K562 (cell line): ENCODE measurements around the gene IRAG1. TPM values are rescaled to one million over a fixed set of nuclear protein-coding genes. Genes with fewer than 3 reads are reported as not detected.

ENCODE experiments used
- FOS ChIP-seq: IDR thresholded peaks from 3 replicates; pipeline ENCODE4 v1.6.1; 2011; ENCODE audit not compliant: insufficient read length; ENCODE audit errors: extremely low read depth
- GABPA ChIP-seq: fragments of 200-800 bp; sonication (Bioruptor generic); conservative IDR thresholded peaks from 2 replicates; pipeline ENCODE4 v1.6.1; 2016; ENCODE audit warnings: low read depth, missing genetic modification characterization, missing compliant biosample characterization
- HLTF ChIP-seq: fragments of 450-650 bp; IDR thresholded peaks from 2 replicates; pipeline ENCODE4 v1.6.1; 2016
- HMGXB4 ChIP-seq: sonication (generic); formaldehyde crosslinking; IDR thresholded peaks from 2 replicates; pipeline ENCODE4 v1.8.1; 2023; ENCODE audit warnings: mild to moderate bottlenecking, missing genetic modification reagents
- KAT8 ChIP-seq: fragments of 450-650 bp; IDR thresholded peaks from 2 replicates; pipeline ENCODE4 v1.6.1; 2016; ENCODE audit warnings: low read depth, mild to moderate bottlenecking
- RFX5 ChIP-seq: IDR thresholded peaks from 2 replicates; pipeline ENCODE4 v1.6.1; 2011; ENCODE audit warnings: low read depth, mild to moderate bottlenecking, improper control_type of control experiment, low read length
- SREBF2 ChIP-seq: sonication (generic); formaldehyde crosslinking; IDR thresholded peaks from 2 replicates; pipeline ENCODE4 v1.4.0; 2020; ENCODE audit warnings: mild to moderate bottlenecking, missing genetic modification reagents
- SRSF7 ChIP-seq: fragments of 200-400 bp; formaldehyde crosslinking; optimal IDR thresholded peaks from 2 replicates; pipeline ENCODE3; 2017; ENCODE audit warnings: mild to moderate bottlenecking, low read depth, low read length
- ZFP91 ChIP-seq: sonication (generic); formaldehyde crosslinking; IDR thresholded peaks from 2 replicates; pipeline ENCODE4 v1.8.0; 2022; ENCODE audit warnings: mild to moderate bottlenecking, missing genetic modification reagents
- ZNF395 ChIP-seq: fragments of 200-800 bp; sonication (Bioruptor generic); IDR thresholded peaks from 2 replicates; pipeline ENCODE4 v1.6.1; 2017; ENCODE audit warnings: missing genetic modification characterization, missing compliant biosample characterization
- ZNF639 ChIP-seq, 2 experiments: fragments of 200-800 bp in 1 of 2; sonication (Bioruptor generic) in 1 of 2; sonication (generic) in 1 of 2; formaldehyde crosslinking in 1 of 2; IDR thresholded peaks in 1 of 2; conservative IDR thresholded peaks in 1 of 2; 2 replicates each; pipeline versions ENCODE4 v1.5.0 to v1.6.1; 2016 to 2020; ENCODE audit warnings: missing compliant biosample characterization in 1 of 2, missing genetic modification characterization in 1 of 2, missing genetic modification reagents in 1 of 2
- ZNF668 ChIP-seq: fragments of 250-450 bp; sonication (Bioruptor Pico); IDR thresholded peaks from 2 replicates; pipeline ENCODE4 v1.8.0; 2022; ENCODE audit warnings: mild to moderate bottlenecking, inconsistent platforms
- polyA plus RNA-seq, 8 experiments: library from polyadenylated mRNA; depleted of rRNA in 4 of 8; stranded (reverse) in 5 of 8; unstranded in 3 of 8; fragments of >200 nt; fragmentation: Nextera tagmentation in 2 of 8; fragmentation: Illumina TruSeq in 1 of 8; extraction: Ambion mirVana in 2 of 8; extraction: Trizol in 1 of 8; gene quantifications; 2 replicates each; pipeline versions ENCODE4 v1.2.1 to v1.2.3, GENCODE V29; 2011 to 2014; ENCODE audit warnings: inconsistent platforms in 1 of 8, missing spikeins in 1 of 8
- total RNA-seq, 7 experiments: library from RNA; depleted of rRNA in 6 of 7; stranded (reverse); fragments of >200 nt in 6 of 7; fragmentation: Illumina TruSeq in 2 of 7; extraction: Trizol in 2 of 7; gene quantifications; 2 replicates each; pipeline versions ENCODE4 v1.2.1 to v1.2.3, GENCODE V29; 2011 to 2021; ENCODE audit warnings: low replicate concordance in 1 of 7
- TF ChIP-seq, protein P1 (sequence below): fragments of 250-450 bp; sonication (Bioruptor Pico); IDR thresholded peaks from 2 replicates; pipeline ENCODE4 v1.4.0; 2020; ENCODE audit warnings: mild to moderate bottlenecking, moderate library complexity, borderline replicate concordance
- TF ChIP-seq, protein P2 (sequence below): fragments of 200-800 bp; sonication (Bioruptor generic); IDR thresholded peaks from 2 replicates; pipeline ENCODE4 v1.6.1; 2017; ENCODE audit warnings: missing genetic modification characterization, missing compliant biosample characterization

IRAG1 gene
- total and polyA plus RNA-seq, 9 of the 15 experiments (the other 6 are each of a cell fraction or from before 2014, with no cell fraction given): 0.01 to 0.22 (median 0.09) TPM; not detected in 1

- no peak for TF ChIP-seq HMGXB4
- TF ChIP-seq RFX5: no peak
- TF ChIP-seq, protein P1, sequence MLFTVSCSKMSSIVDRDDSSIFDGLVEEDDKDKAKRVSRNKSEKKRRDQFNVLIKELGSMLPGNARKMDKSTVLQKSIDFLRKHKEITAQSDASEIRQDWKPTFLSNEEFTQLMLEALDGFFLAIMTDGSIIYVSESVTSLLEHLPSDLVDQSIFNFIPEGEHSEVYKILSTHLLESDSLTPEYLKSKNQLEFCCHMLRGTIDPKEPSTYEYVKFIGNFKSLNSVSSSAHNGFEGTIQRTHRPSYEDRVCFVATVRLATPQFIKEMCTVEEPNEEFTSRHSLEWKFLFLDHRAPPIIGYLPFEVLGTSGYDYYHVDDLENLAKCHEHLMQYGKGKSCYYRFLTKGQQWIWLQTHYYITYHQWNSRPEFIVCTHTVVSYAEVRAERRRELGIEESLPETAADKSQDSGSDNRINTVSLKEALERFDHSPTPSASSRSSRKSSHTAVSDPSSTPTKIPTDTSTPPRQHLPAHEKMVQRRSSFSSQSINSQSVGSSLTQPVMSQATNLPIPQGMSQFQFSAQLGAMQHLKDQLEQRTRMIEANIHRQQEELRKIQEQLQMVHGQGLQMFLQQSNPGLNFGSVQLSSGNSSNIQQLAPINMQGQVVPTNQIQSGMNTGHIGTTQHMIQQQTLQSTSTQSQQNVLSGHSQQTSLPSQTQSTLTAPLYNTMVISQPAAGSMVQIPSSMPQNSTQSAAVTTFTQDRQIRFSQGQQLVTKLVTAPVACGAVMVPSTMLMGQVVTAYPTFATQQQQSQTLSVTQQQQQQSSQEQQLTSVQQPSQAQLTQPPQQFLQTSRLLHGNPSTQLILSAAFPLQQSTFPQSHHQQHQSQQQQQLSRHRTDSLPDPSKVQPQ (CRISPR knock-in tag): no peak
- no peak for TF ChIP-seq ZNF668 (CRISPR knock-in tag)
- TF ChIP-seq, protein P2, sequence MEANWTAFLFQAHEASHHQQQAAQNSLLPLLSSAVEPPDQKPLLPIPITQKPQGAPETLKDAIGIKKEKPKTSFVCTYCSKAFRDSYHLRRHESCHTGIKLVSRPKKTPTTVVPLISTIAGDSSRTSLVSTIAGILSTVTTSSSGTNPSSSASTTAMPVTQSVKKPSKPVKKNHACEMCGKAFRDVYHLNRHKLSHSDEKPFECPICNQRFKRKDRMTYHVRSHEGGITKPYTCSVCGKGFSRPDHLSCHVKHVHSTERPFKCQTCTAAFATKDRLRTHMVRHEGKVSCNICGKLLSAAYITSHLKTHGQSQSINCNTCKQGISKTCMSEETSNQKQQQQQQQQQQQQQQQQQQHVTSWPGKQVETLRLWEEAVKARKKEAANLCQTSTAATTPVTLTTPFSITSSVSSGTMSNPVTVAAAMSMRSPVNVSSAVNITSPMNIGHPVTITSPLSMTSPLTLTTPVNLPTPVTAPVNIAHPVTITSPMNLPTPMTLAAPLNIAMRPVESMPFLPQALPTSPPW (CRISPR knock-in tag): peak; percentile 67
- TF ChIP-seq FOS: no peak
- no peak for TF ChIP-seq SREBF2
- TF ChIP-seq ZNF395: no peak
- no peak for TF ChIP-seq SRSF7
- no peak; the same call in 1 of the 2 replicates for TF ChIP-seq HLTF
- TF ChIP-seq KAT8: no peak
- no peak for TF ChIP-seq GABPA (tag)
- 0 out of 4 replicates have a peak, but pooled peaks of 1 of the 2 experiments have one; percentile 40 for TF ChIP-seq ZNF639 (CRISPR knock-in tag; conservative IDR thresholded peaks at IDR 0.05 in 1 of 2, IDR thresholded peaks at IDR 0.05 in 1 of 2)
- no peak; the same call in 1 of the 2 replicates for TF ChIP-seq ZFP91 (CRISPR knock-in tag)
These were observed 42.2 kb upstream of the IRAG1 start (continued) for GRCh38 chr11:10735481-10736475.
